Activated CD8-positive, alpha-beta T cell treated with anti-CD3 and anti-CD28 coated beads for 36 hours (primary cell): Measurements from ENCODE around the gene FCER1G. TPM values are rescaled to one million over a fixed set of nuclear protein-coding genes. Genes with fewer than 3 reads are reported as not detected.
A peak's percentile ranks its signal among the peaks of the same experiment; 100 is the strongest.

Experiments
- ATAC-seq: fragments of 200-7000 bp; cut with Tn5 transposase; one replicate; pipeline ENCODE4 v1.10.0; 2021; ENCODE audit warnings: mild to moderate bottlenecking, moderate library complexity
- CTCF ChIA-PET: fragments of 350-600 bp; sonication (Branson Sonifier 250); formaldehyde crosslinking; loops from one replicate; lab custom pipeline; 2021; ENCODE audit warnings: antibody characterized with exemption; lab: Charles Lee
- POLR2A ChIA-PET: fragments of 350-600 bp; sonication (Branson Sonifier 250); formaldehyde crosslinking; loops from one replicate; lab custom pipeline; 2021; ENCODE audit warnings: antibody characterized with exemption; lab: Charles Lee
- DNase-seq: peaks from one replicate; pipeline ENCODE4 v3.0.0-alpha.2; 2020
- H3K27ac Mint-ChIP-seq: one replicate; pipeline ENCODE4 v1.8.0; 2021; ENCODE audit warnings: mild to moderate bottlenecking, mixed read lengths
- H3K27me3 Mint-ChIP-seq: one replicate; pipeline ENCODE4 v1.8.0; 2021; ENCODE audit warnings: mixed read lengths
- H3K36me3 Mint-ChIP-seq: one replicate; pipeline ENCODE4 v1.8.0; 2021; ENCODE audit warnings: low read depth, mixed read lengths
- H3K4me1 Mint-ChIP-seq: one replicate; pipeline ENCODE4 v1.8.0; 2021; ENCODE audit warnings: low read depth, mixed read lengths
- H3K4me3 Mint-ChIP-seq: one replicate; pipeline ENCODE4 v1.8.0; 2021; ENCODE audit warnings: mild to moderate bottlenecking, moderate library complexity, mixed read lengths
- H3K9me3 Mint-ChIP-seq: one replicate; pipeline ENCODE4 v1.8.0; 2021; ENCODE audit warnings: mixed read lengths
- CTCF ChIP-seq: fragments of 200-600 bp; IDR thresholded peaks from one replicate; pipeline ENCODE4 v1.8.0; 2022; ENCODE audit warnings: antibody characterized with exemption, mild to moderate bottlenecking
- intact Hi-C: fragments of 100-400 bp; cut with micrococcal nuclease; formaldehyde crosslinking; loops from one replicate; pipeline ENCODE4 v1.10.0; 2022
- total RNA-seq, 2 experiments: library from RNA; stranded (reverse); gene quantifications; one replicate each; pipeline ENCODE4 v1.2.3, GENCODE V29; 2021

The FCER1G gene
- total RNA-seq, 2 experiments from 2014 or later, result 0.60 to 0.81 TPM

GRCh38 chr1:161195171-161195570 is 19.9 kb upstream of the FCER1G start:
- DNase-seq (no peak), ATAC-seq (no peak)
- H3K27ac Mint-ChIP-seq, result peak overlapping the region; percentile 78
- no peaks in the 10 kb centered on the region for H3K27me3 Mint-ChIP-seq
- no peak for TF ChIP-seq CTCF
- H3K36me3 Mint-ChIP-seq, result no peaks in the 10 kb centered on the region
- peaks cover 26% of the 10 kb centered on the region for H3K4me1 Mint-ChIP-seq
- POLR2A ChIA-PET, result interaction anchor here (1.2 kb wide), 1 partner anchor 15 kb away, joined by 3 read pairs; no protein-coding TSS in a partner anchor
- CTCF ChIA-PET, result interaction anchor here (1.0 to 5.2 kb wide), 5 partner anchors 9 to 188 kb away, joined by 4 to 67 read pairs (median 43); partner anchors contain the start of genes APOA2 and TOMM40L
- H3K9me3 Mint-ChIP-seq, result no peaks in the 10 kb centered on the region
- intact Hi-C loops, result loop anchor here (10.0 kb wide), 1 partner anchor 110 kb away; the partner anchor contains the start of gene MPZ
- H3K4me3 Mint-ChIP-seq, result no peak overlapping the region

DNA sequence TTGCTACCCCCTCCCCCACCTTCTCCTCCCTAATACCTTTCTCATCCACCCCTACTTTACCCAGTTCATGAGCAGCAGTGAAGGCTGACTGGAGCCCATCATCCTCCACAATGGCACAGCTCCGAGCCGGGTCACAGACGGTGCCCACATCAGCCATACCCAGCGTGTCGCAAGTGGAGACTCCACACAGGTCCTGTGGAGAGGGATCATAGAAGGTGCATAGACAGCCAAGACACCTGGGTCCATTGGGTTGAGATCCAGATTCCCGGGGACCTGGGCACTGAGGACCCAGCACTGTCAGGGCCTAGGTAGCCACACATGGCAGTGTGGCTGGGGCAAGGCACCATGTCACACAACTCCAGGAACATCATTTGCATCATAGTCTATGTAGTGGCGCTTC is 19.0 kb upstream of the FCER1G start:
- no peak overlapping the region for H3K4me3 Mint-ChIP-seq
- intact Hi-C loops, result loop anchor here (10.0 kb wide), 1 partner anchor 109 kb away; the partner anchor contains the start of gene MPZ
- DNase-seq (no peak), ATAC-seq (no peak)
- H3K27ac Mint-ChIP-seq, result peak overlapping the region; percentile 69
- H3K36me3 Mint-ChIP-seq, result no peaks in the 10 kb centered on the region
- no peaks in the 10 kb centered on the region for H3K27me3 Mint-ChIP-seq
- no peaks in the 10 kb centered on the region for H3K9me3 Mint-ChIP-seq
- peaks cover 35% of the 10 kb centered on the region for H3K4me1 Mint-ChIP-seq
- CTCF ChIA-PET, result interaction anchor here (1.3 kb wide), 1 partner anchor 10 kb away, joined by 3 read pairs; no protein-coding TSS in a partner anchor
- TF ChIP-seq CTCF, result no peak
- POLR2A ChIA-PET, result no interaction called here

- H3K27ac Mint-ChIP-seq, result no peak overlapping the region
- DNase-seq, result no peak
- POLR2A ChIA-PET, result no interaction called here
- no peak overlapping the region for H3K4me3 Mint-ChIP-seq
- TF ChIP-seq CTCF, result no peak
- intact Hi-C loops, result loop anchor here (10.0 kb wide), 1 partner anchor 108 kb away; the partner anchor contains the start of gene MPZ
- no peaks in the 10 kb centered on the region for H3K36me3 Mint-ChIP-seq
- H3K4me1 Mint-ChIP-seq, result peaks cover 42% of the 10 kb centered on the region
- no peaks in the 10 kb centered on the region for H3K9me3 Mint-ChIP-seq
- ATAC-seq, result no peak
- H3K27me3 Mint-ChIP-seq, result no peaks in the 10 kb centered on the region
- CTCF ChIA-PET, result interaction anchor here (1.3 to 18.7 kb wide), 2 partner anchors 11 to 26 kb away, joined by 3 to 306 read pairs; partner anchors contain the start of genes APOA2 and TOMM40L
These were observed 18.3 kb upstream of the FCER1G start for GRCh38 chr1:161196521-161197451.

- Mint-ChIP-seq H3K4me3 (no peak overlapping the region), H3K4me1 (peaks cover 37% of the 10 kb centered on the region), H3K9me3 (no peaks in the 10 kb centered on the region), H3K27me3 (no peaks in the 10 kb centered on the region), H3K36me3 (peaks cover 5% of the 10 kb centered on the region), H3K27ac (no peak overlapping the region)
- POLR2A ChIA-PET, result no interaction called here
- TF ChIP-seq CTCF, result no peak
- DNase-seq (no peak), ATAC-seq (no peak)
- intact Hi-C loops, result loop anchor here (10.0 kb wide), 1 partner anchor 107 kb away; the partner anchor contains the start of gene MPZ
- CTCF ChIA-PET, result interaction anchor here (18.7 kb wide), 1 partner anchor 25 kb away, joined by 306 read pairs; the partner anchor contains the start of genes APOA2 and TOMM40L
These were observed 17.4 kb upstream of the FCER1G start for GRCh38 chr1:161197560-161198193.
